ENCODE data around the gene FLRT3. TPM values are rescaled to one million over a fixed set of nuclear protein-coding genes. Genes with fewer than 3 reads are reported as not detected.

FLRT3 gene
- not detected in 2 replicates for total RNA-seq (2013; cell fraction: nucleolus; rRNA removed)
- total RNA-seq (2014; rRNA removed), result 0.06 and 0.16 TPM in 2 replicates
- 0.31 and 0.37 TPM in 2 replicates for total RNA-seq (2014; rRNA removed; fragmentation: Illumina TruSeq; extraction: Trizol)
- 0.11 and 0.23 TPM in 2 replicates for total RNA-seq (2021)
- not detected for polyA plus RNA-seq (2011; ENCODE audit: low read depth)
- polyA plus RNA-seq (2011; rRNA removed), result 1.9 and 2.4 TPM in 2 replicates
- 0.95 and 1.0 TPM in 2 replicates for polyA plus RNA-seq (2011; cell fraction: cytosol; rRNA removed)
- polyA plus RNA-seq (2011; cell fraction: nucleus; rRNA removed), result 1.3 and 2.0 TPM in 2 replicates
- 0.07 TPM in 1 of 2 replicates, not detected in the other for polyA plus RNA-seq (2012)
- polyA plus RNA-seq (2014; fragmentation: Illumina TruSeq; extraction: Trizol), result 0.21 and 0.35 TPM in 2 replicates
- polyA plus RNA-seq (2014; fragmentation: Nextera tagmentation; extraction: Ambion mirVana), result 1 to 10 TPM in 1 of 2 experiments, under 1 TPM in 1; 0.47 to 1.0 TPM
- 0.08 and 0.13 TPM in 2 replicates for polyA plus RNA-seq (2014; rRNA removed)
- polyA plus RNA-seq (2016; fragmentation: Nextera tagmentation; extraction: Ambion mirVana), result under 1 TPM; 0.09 to 0.26 TPM
- polyA minus RNA-seq (2011; rRNA and poly(A)+ RNA removed), result 2.1 and 3.0 TPM in 2 replicates
- 0.80 and 2.1 TPM in 2 replicates for polyA minus RNA-seq (2011; cell fraction: cytosol; rRNA and poly(A)+ RNA removed)
- polyA minus RNA-seq (2011; cell fraction: nucleus; rRNA and poly(A)+ RNA removed), result 1.2 and 2.5 TPM in 2 replicates
- Bru-seq, nascent RNA, result percentile 48 among the genes with signal in this experiment
- percentile 17 among the genes with signal in this experiment for BruChase-seq, experiment 1, labeled RNA remaining after a 6-hour chase
- BruChase-seq, experiment 2, labeled RNA remaining after a 2-hour chase, result percentile 36 among the genes with signal in this experiment
- long read RNA-seq, experiment 1, partial matches to known transcripts, result 0 of 3 reads
- long read RNA-seq, experiment 1, other reads (novel, unspliced or antisense), result 1 of 3 reads
- long read RNA-seq, experiment 2, full-length matches to known transcripts, result 13 of 16 reads
- long read RNA-seq, experiment 2, partial matches to known transcripts, result 0 of 16 reads
- long read RNA-seq, experiment 2, other reads (novel, unspliced or antisense), result 3 of 16 reads

- Histone ChIP-seq H3K27ac (ENCODE audit: control insufficient read depth, insufficient read depth) (no peak within 1 kb of the TSS), H2AFZ (ENCODE audit: control insufficient read depth, low read depth, low read length) (peak within 1 kb of the TSS; percentile 56), H3K79me2 (ENCODE audit: control insufficient read depth, insufficient read depth, low read length) (no peaks in the 10 kb centered on the region), H3K9me3 (replicated peaks; ENCODE audit: control insufficient read depth, insufficient read depth, low read length) (no peaks in the 10 kb centered on the region), H3K36me3 (ENCODE audit: control insufficient read depth in 2 of 2, insufficient read depth in 2 of 2, low read length in 1 of 2) (no peaks in the 10 kb centered on the region), H3K4me1 (ENCODE audit: control insufficient read depth, insufficient read depth, low read length) (no peaks in the 10 kb centered on the region), H4K20me1 (ENCODE audit: control insufficient read depth, insufficient read depth) (no peaks in the 10 kb centered on the region), H3K4me3 (no peak within 1 kb of the TSS), H3K9ac (ENCODE audit: control insufficient read depth, insufficient read depth, low read length) (no peak within 1 kb of the TSS; the same call in 1 of the 2 replicates), H3K27me3 (replicated peaks in 1 of 2; ENCODE audit: control insufficient read depth in 2 of 2, insufficient read depth in 2 of 2, low read length in 1 of 2) (no peaks in the 10 kb centered on the region), H3K4me2 (ENCODE audit: control insufficient read depth, insufficient read depth) (no peak within 1 kb of the TSS)
- BruUV-seq (replicated peaks), result no TSS peak
- ChIA-PET SMC1A (ENCODE audit: uncharacterized antibody, unreplicated experiment) (interaction anchor here (0.7 to 2.1 kb wide), 14 partner anchors 9 to 1316 kb away, joined by 3 to 12 read pairs (median 5); no protein-coding TSS in a partner anchor), CTCF (interaction anchor here (0.6 to 3.9 kb wide), 18 partner anchors 9 to 1356 kb away, joined by 3 to 25 read pairs (median 4); no protein-coding TSS in a partner anchor), POLR2A (no interaction called here), RAD21 (ENCODE audit: unreplicated experiment) (interaction anchor here (0.7 to 2.1 kb wide), 8 partner anchors 22 to 1320 kb away, joined by 3 to 22 read pairs (median 3); no protein-coding TSS in a partner anchor)
- DNase-seq (ENCODE audit: low read depth, low spot score) (peak; percentile 70), FAIRE-seq (peak; percentile 89), ATAC-seq (peak; percentile 93)
- intact Hi-C loops (cut with micrococcal nuclease; ENCODE audit: unreplicated experiment) (loop anchor here (1.0 to 10.0 kb wide), 4 partner anchors 495 to 1317 kb away; no protein-coding TSS in a partner anchor), in situ Hi-C loops (cut with MboI) (loop anchor here (10.0 to 25.0 kb wide), 2 partner anchors 897 to 1325 kb away; no protein-coding TSS in a partner anchor)
- WGBS (ENCODE audit: insufficient coverage, insufficient replicate concordance, low lambda C conversion rate, missing lambda C conversion rate), result 19% methylated on average over 12 of the region's 12 CpGs
- TF ChIP-seq CTCF (IDR thresholded peaks at IDR 0.05 in 2 of 3, conservative IDR thresholded peaks at IDR 0.05 in 1 of 3; ENCODE audit: control insufficient read depth in 2 of 3, extremely low read depth in 1 of 3, insufficient read depth in 1 of 3, low read depth in 3 of 3, low read length in 3 of 3), result peak; percentile 70 to 85 (median 75)
- TF ChIP-seq SMC3 (IDR thresholded peaks at IDR 0.05; ENCODE audit: borderline replicate concordance, low read length), result peak; percentile 87
- TF ChIP-seq RAD21 (IDR thresholded peaks at IDR 0.05; ENCODE audit: insufficient read depth, low read depth, low read length), result peak; percentile 69
- peak; percentile 64; the same call in 1 of the 2 replicates for TF ChIP-seq YY1 (IDR thresholded peaks at IDR 0.05; ENCODE audit: low read depth, low read length)
- TF ChIP-seq TAF1 (IDR thresholded peaks at IDR 0.05; ENCODE audit: borderline replicate concordance, low read depth, low read length), result no peak
- TF ChIP-seq, protein P1, sequence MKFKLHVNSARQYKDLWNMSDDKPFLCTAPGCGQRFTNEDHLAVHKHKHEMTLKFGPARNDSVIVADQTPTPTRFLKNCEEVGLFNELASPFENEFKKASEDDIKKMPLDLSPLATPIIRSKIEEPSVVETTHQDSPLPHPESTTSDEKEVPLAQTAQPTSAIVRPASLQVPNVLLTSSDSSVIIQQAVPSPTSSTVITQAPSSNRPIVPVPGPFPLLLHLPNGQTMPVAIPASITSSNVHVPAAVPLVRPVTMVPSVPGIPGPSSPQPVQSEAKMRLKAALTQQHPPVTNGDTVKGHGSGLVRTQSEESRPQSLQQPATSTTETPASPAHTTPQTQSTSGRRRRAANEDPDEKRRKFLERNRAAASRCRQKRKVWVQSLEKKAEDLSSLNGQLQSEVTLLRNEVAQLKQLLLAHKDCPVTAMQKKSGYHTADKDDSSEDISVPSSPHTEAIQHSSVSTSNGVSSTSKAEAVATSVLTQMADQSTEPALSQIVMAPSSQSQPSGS (IDR thresholded peaks at IDR 0.05; ENCODE audit: low read length), result peak; percentile 50; the same call in 1 of the 2 replicates
- peak; percentile 94 for TF ChIP-seq ATF7 (IDR thresholded peaks at IDR 0.05; ENCODE audit: low read depth)
- no peak for TF ChIP-seq NFYB (IDR thresholded peaks at IDR 0.05; ENCODE audit: insufficient read depth, low read depth, low read length)
Measured at GRCh38 chr20:14337400-14338171, at the start of gene FLRT3. Gene FLRT3, minus strand, starts transcription at chr20:14337612. Its CDS starts 10,106 bp downstream, at chr20:14327506.

All from GM12878 (cell line).